Fibroblast of skin of right quadriceps (primary cell): Measurements from ENCODE around the gene SETBP1.

Experiments
- DNase-seq: peaks from one replicate; pipeline ENCODE4 v3.0.0-alpha.2; 2013

Gene SETBP1

GRCh38 chr18:44733069-44733753 is 52.5 kb downstream of the SETBP1 start:
- DNase-seq: peak; percentile 95

DNA sequence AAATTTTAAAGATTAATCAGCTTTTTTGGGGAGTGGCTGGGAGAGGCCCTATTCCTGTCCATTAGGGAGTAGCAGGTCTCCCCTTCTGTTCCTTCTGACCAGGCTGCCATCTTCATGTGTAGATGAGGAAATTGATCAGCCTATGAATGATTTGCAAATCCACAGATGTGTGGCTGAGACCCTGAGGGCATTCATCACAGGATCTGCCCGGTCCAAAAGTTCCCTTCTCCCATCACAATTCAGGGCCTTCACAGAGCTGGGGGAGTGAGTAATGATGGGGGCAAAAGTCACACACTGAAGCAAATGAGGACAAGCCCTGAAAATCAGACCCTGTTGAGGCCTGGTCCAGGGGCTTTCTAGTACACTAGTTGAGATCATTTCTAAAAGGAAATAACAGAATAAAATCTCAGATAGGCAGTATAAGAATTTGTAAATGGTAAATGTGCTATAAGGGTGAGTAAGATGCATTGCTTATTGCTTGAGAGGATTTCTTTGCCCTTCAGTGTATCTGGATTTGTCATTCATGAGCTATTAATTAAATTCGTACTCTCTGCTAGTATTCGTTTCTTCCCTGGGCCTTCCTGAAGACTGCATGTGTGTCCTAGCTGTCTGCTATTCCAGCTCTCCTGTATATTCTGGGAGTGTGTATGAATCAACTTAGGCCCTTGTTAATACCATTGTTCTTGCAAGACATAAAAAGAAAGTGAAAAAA is 53.2 kb downstream of the SETBP1 start:
- peak; percentile 33 for DNase-seq

- no peak for DNase-seq
Measured at GRCh38 chr18:44735096-44735495, 54.4 kb downstream of the SETBP1 start.

GRCh38 chr18:44736664-44737380 is 56.1 kb downstream of the SETBP1 start:
- DNase-seq: no peak

- DNase-seq: no peak
Measured at GRCh38 chr18:44737623-44738022, 56.9 kb downstream of the SETBP1 start.

DNA sequence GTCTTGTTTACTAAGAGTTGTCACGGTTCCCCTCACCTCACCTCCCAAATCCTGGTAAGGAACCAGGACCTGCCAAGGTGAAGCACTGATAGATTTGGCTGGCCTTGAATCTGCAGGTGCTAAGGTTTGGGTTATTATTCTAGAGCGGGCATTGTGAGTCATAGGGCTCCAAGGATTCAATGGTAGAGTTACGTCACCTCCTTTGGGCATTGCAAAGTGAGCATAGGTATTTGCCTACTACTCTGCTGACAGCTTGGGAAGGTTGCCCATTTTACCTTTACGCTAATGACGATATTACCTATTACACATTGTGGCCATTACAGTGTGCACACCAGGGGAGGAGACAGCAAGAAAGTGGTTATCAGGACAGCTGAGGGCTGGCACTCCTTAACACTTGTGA is 59.3 kb downstream of the SETBP1 start:
- DNase-seq: no peak

- DNase-seq: no peak
Measured at GRCh38 chr18:44741085-44741484, 60.4 kb downstream of the SETBP1 start.

- DNase-seq: no peak
Measured at GRCh38 chr18:44741511-44741910, 60.8 kb downstream of the SETBP1 start.

GRCh38 chr18:44742126-44742525 is 61.4 kb downstream of the SETBP1 start:
- DNase-seq: no peak

DNA sequence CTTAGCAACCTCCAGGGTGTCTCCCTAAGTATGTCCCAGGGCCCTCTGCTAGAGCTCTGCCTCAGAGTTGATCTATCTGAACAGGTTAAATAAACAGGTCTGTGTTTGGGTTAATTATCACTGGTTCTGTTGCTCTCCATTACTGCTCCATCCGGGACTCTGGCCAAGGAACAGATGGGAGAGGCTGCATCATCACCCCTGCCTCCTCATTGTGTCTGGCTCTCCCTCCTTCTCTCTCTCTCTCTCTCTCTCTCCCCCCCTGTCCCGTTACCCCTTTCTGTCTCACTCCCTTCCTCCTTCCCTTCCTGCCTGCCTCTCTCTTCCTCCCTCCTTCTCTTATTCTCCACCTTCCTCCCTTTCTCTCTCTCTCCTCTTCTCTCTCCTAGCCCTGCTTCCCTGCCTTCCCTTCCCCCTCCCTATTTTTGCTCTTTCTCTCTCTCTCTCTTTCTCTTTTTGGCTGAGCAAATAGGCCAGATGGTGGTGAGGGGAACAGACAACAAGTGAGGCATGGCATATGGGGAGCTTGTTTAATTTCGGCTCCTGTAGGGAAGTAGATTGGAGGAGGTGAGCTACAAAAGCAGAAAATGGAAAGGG is 62.1 kb downstream of the SETBP1 start:
- DNase-seq: peak; percentile 42

- no peak for DNase-seq
Measured at GRCh38 chr18:44743631-44744030, 62.9 kb downstream of the SETBP1 start.

DNA sequence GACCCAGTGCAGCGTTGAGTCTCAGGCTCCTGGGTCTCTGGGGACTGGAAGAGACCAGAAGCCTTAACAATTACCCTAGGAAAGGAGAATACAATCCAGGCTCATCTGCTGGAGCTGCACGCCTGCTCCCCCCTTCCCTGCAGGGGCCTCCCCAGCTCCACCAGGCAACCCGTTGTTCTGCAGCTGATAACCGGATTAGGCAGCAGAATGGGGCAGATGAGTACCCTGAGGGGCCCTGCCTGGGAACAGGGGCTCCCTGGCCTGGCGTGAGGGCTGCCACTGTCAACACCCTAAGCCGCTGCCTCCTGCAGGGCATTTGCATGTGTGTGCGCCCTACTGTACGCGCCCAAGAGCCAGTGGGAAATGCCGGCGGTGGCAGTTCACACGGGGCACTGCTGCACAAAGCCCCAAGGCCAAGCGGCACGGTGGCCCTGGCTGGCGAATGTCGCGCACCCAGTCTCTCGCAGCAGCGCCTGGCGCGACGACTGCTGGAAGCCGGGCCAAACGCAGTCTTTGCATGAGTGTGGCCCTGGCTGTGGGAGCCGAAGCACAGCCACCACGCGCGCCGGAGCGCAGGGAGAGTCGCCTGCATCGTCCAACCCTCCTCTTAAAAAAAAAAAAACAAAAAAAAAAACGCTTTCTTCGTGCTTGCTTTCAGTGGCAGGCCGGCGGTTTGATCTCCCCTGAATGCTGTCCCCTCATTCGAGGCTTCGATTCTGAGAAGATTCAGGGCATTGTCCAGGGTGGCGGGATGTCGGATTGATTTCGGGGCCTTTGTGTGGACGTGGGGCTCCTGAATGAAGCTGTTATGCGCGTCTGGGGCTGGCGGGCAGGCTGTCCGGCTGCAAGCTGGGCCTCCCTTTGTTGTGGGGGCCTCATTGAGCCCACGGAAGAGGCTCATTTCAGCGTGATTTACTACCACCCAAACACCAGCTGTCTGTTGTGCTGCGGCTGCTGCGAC is 63.8 kb downstream of the SETBP1 start:
- DNase-seq: no peak

DNA sequence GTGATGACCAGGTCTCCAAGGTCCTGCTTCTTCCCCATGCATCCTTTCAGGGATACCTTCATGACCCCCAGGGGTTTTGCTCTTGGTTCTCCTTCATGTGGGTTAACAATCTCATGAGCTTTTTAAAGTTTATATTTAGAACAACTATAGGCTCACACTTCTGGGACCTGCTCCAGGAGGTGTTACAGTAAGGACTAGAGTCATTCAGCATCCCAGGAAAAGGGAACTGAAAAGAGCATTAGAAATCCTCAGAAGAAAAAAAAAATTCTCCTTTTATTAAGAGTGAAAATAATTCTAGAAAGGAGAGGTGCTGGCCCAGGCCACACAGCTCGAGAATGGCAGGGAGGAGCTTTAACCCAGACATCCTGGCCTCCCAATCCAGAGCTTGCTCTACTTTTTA is 66.5 kb downstream of the SETBP1 start:
- no peak for DNase-seq

- no peak for DNase-seq
Measured at GRCh38 chr18:44748582-44748981, 67.9 kb downstream of the SETBP1 start.

DNA sequence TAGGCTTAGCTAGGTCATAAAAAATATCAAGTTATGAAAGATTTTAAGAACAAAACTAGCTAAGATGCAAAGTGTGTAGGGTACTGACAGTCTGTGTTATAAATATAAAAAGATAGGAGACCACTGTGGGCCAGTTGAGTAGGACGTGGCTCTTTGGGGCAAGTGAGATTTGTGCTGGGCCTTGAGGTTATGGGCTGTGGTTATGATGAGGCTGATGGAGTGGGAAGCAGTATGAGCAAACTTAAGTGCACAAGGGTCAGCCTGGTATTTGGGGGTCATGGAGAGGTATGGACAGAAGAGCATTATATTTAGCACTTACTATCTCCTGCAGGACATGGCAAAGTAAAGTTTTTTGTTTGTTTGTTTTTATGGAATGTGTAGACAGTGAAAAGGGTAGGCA is 70.1 kb downstream of the SETBP1 start:
- no peak for DNase-seq

DNA sequence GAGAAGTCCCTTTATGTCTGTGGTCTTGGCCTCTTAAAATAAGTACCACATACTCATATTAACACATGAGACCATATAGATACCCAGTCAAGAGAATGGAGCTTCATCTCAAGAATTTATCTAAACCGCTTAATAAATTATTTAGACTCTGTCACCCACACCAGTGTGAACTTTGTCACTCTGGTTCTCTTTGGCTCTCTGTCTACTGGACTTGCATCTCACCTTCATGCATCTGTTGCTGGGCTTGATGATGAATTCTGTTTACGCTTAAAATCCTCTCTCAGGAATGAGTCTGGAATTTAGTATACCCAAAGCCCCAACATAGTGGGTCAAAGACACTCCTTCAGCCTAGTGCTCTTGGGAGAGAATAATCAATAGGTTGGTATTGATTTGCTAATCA is 73.9 kb downstream of the SETBP1 start:
- DNase-seq: no peak

GRCh38 chr18:44758861-44759631 is 78.4 kb downstream of the SETBP1 start:
- peak; percentile 4 for DNase-seq

DNA sequence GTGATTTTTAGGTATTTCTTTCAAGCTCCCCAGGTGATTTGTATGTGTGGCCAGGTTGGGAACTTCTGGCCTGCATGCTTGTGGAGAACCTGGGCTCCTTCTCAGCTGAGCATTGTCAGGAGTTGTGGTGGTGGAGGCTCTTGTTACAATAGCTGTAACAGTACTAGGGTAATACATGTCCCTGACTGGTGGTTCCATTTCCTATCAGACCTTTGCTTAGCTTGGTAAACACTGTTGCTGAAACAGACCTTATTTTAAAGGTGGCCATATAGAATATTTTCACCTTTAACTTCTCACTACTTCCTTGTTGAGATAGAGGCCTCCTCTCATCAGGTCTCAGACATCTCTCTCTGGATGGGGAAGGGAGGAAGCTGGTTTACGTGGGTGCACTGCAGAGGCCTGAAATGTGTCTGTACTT is 79.2 kb downstream of the SETBP1 start:
- DNase-seq: no peak

GRCh38 chr18:44761812-44762211 is 81.1 kb downstream of the SETBP1 start:
- no peak for DNase-seq

DNA sequence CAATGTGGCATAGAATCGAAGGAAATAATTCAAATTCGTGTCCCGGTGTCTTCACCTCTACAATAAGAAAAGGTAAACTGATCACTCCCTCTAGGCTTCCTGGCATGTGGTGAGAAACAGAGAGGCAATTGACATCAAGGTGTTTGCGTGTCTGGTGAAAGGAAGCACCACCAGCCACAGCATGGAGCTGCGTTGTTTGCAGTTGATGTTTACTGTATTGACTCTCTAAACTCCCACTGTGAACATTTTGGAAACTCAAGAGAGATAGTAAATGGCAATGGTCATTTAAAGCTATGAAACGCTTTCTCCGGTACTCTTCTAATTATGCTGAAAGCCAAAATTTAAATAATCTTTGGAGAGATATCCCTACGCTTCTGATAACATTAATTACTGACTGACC is 82.6 kb downstream of the SETBP1 start:
- no peak for DNase-seq

DNA sequence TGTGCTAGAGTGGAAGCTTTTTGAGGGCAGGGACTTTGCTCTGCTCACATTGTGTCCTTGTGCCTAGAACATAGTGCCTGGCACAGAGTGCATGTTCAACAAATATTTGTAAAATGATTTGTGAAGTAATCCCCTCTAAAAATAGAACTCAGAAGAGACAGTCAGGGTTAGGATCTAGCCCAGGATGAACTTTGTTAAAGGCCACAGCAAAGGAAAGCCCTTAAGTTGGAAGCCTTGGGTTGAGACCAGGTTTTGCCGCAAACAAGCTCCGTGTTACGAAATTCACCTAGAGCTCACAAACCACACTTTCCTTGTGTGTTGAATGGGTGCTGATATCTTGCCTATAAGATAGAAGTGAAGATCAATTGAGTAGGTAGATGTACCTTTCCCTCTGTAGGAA is 84.2 kb downstream of the SETBP1 start:
- no peak for DNase-seq

- DNase-seq: no peak
Measured at GRCh38 chr18:44765456-44765855, 84.8 kb downstream of the SETBP1 start.
